Endometrial microvascular endothelial cells (primary cell): Measurements from ENCODE around the gene ZNF423. TPM values are rescaled to one million over a fixed set of nuclear protein-coding genes. Genes with fewer than 3 reads are reported as not detected.

Source experiments
- in situ Hi-C: cut with HindIII; loops from 2 replicates; pipeline ENCODE4 v1.10.0; 2017; ENCODE audit warnings: low sequenced_read_pairs, low pct_unique_long_range_greater_than_20kb; ENCODE audit errors: inconsistent ontology term
- total RNA-seq: library from RNA; depleted of rRNA; stranded (reverse); fragments of >200 nt; gene quantifications from one replicate; pipeline ENCODE4 v1.2.3, GENCODE V29; 2015; ENCODE audit errors: inconsistent ontology term

The ZNF423 gene
- total RNA-seq, 1 donor from 2014 or later = 1.2 TPM

- in situ Hi-C loops = no loop called here
These were observed 326.4 kb downstream of the ZNF423 start for GRCh38 chr16:49529411-49530045.

GRCh38 chr16:49528866-49529288 is 327.0 kb downstream of the ZNF423 start:
- in situ Hi-C loops = no loop called here

GRCh38 chr16:49528060-49528865 is 327.6 kb downstream of the ZNF423 start:
- in situ Hi-C loops = no loop called here

GRCh38 chr16:49527611-49528010 is 328.3 kb downstream of the ZNF423 start:
- in situ Hi-C loops = no loop called here

GRCh38 chr16:49526860-49527365 is 329.0 kb downstream of the ZNF423 start:
- in situ Hi-C loops = no loop called here

- in situ Hi-C loops = no loop called here
These were observed 331.0 kb downstream of the ZNF423 start for GRCh38 chr16:49524947-49525315.

GRCh38 chr16:49524216-49524946 is 331.5 kb downstream of the ZNF423 start:
- in situ Hi-C loops = no loop called here

GRCh38 chr16:49523435-49524159 is 332.3 kb downstream of the ZNF423 start:
- in situ Hi-C loops = no loop called here

- in situ Hi-C loops = no loop called here
These were observed 334.1 kb downstream of the ZNF423 start for GRCh38 chr16:49521734-49522325.

GRCh38 chr16:49520492-49521038 is 335.3 kb downstream of the ZNF423 start:
- in situ Hi-C loops = no loop called here

GRCh38 chr16:49519741-49520140 is 336.2 kb downstream of the ZNF423 start:
- in situ Hi-C loops = no loop called here

GRCh38 chr16:49519008-49519656 is 336.8 kb downstream of the ZNF423 start:
- in situ Hi-C loops = no loop called here

GRCh38 chr16:49516382-49517036 is 339.4 kb downstream of the ZNF423 start:
- in situ Hi-C loops = no loop called here

- in situ Hi-C loops = no loop called here
These were observed 340.1 kb downstream of the ZNF423 start for GRCh38 chr16:49515861-49516260.

GRCh38 chr16:49515016-49515565 is 340.8 kb downstream of the ZNF423 start:
- in situ Hi-C loops = no loop called here

- in situ Hi-C loops = no loop called here
These were observed 341.6 kb downstream of the ZNF423 start for GRCh38 chr16:49514073-49514980.
